Erythroblast (primary cell): Measurements from ENCODE around the gene C1QL2.

Experiments used
- GATA1 ChIP-seq: IDR thresholded peaks from 2 replicates; pipeline ENCODE4 v1.6.1; 2011; ENCODE audit warnings: low read depth, mild to moderate bottlenecking, control low read depth, low read length, moderate library complexity
- POLR2A ChIP-seq: IDR thresholded peaks from 2 replicates; pipeline ENCODE4 v1.6.1; 2011; ENCODE audit warnings: mild to moderate bottlenecking, low read length

GRCh38 chr2:119180892-119181291 is 22.3 kb upstream of the C1QL2 start:
- TF ChIP-seq POLR2A, result no peak
- TF ChIP-seq GATA1, result no peak
